Adipocyte (in vitro differentiated cells): ENCODE results near the gene DHFR2.
"Not testable (repeated sequence)": the region's sequence is repeated elsewhere in the genome, so short reads cannot be mapped to it uniquely, and the experiment has no call there.

Experiments used
- DNase-seq: peaks from one replicate; pipeline ENCODE4 v3.0.0-alpha.2; 2015; ENCODE audit warnings: low read depth
- H3K27me3 ChIP-seq: replicated peaks from 2 replicates; pipeline ENCODE4 v1.7.0; 2013; ENCODE audit warnings: mild to moderate bottlenecking, low read length, moderate library complexity; ENCODE audit not compliant: control insufficient read depth, insufficient read depth
- H3K36me3 ChIP-seq: 2 replicates; pipeline ENCODE4 v1.7.0; 2013; ENCODE audit warnings: low read length, mild to moderate bottlenecking, moderate library complexity; ENCODE audit not compliant: control insufficient read depth, insufficient read depth, severe bottlenecking
- H3K4me1 ChIP-seq: 2 replicates; pipeline ENCODE4 v1.7.0; 2013; ENCODE audit warnings: mild to moderate bottlenecking, low read length, moderate library complexity; ENCODE audit not compliant: control insufficient read depth, insufficient read depth
- H3K4me3 ChIP-seq: 2 replicates; pipeline ENCODE4 v1.7.0; 2013; ENCODE audit warnings: mild to moderate bottlenecking, low read length, moderate library complexity
- H3K9ac ChIP-seq: 2 replicates; pipeline ENCODE4 v1.7.0; 2013; ENCODE audit warnings: mild to moderate bottlenecking, low read length, moderate library complexity
- H3K9me3 ChIP-seq: 2 replicates; pipeline ENCODE4 v1.7.0; 2013; ENCODE audit warnings: mild to moderate bottlenecking, low read length, moderate library complexity; ENCODE audit not compliant: control insufficient read depth

DHFR2 gene

DNA sequence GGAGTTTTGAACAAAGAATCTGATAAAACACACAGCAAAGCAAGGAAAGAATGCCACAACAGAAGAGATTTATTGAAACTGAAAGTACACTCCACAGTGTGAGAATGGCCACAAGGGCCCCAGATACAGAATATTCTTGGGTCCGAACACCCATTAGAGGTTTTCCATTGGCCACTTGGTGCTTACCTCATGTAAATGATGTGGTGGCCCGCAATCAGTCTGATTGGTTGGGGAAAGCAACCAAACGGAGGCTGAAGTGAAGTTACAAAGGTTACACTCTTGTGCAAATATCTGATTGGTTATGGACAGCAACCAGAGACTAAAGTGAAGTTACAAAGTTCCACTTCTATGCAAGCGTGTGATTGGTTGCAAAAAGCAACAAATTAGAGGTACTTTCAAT lies 20.5 kb upstream of the DHFR2 start:
- no peak overlapping the region for H3K4me3 ChIP-seq
- no peaks in the 10 kb centered on the region for H3K27me3 ChIP-seq
- no peaks in the 10 kb centered on the region for H3K4me1 ChIP-seq
- no peak for DNase-seq
- no peak overlapping the region for H3K9ac ChIP-seq
- peaks cover 11% of the 10 kb centered on the region for H3K36me3 ChIP-seq
- no peaks in the 10 kb centered on the region for H3K9me3 ChIP-seq

- no peaks in the 10 kb centered on the region for H3K9me3 ChIP-seq
- DNase-seq, result no peak
Observed at GRCh38 chr3:94082391-94082937, 19.7 kb upstream of the DHFR2 start.

DNA sequence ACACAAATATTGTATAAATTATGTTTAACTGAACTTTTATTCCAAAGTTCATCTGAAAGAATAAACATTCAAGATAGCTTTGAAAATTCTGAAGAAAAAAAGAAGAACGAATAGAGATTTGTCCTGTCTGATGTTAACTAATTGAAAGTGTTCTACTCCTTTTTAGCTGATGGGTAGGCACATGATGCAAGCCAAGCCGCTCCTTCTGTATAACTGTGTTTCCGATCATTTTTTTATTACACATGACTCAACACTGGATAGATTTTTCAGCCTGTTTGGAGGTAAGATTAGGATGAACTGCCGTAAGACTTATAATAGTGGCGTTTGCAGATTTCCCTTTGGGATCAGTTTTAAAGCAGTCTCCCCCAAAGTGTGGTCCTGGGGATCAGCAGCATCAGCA lies 19.2 kb upstream of the DHFR2 start:
- Histone ChIP-seq H3K9ac (no peak overlapping the region), H3K4me1 (no peaks in the 10 kb centered on the region), H3K9me3 (no peaks in the 10 kb centered on the region), H3K4me3 (no peak overlapping the region), H3K27me3 (no peaks in the 10 kb centered on the region), H3K36me3 (peaks cover 11% of the 10 kb centered on the region)
- no peak for DNase-seq

More at GRCh38 chr3:94082391-94082937, 19.7 kb upstream of the DHFR2 start:
- H3K4me1 ChIP-seq, result no peaks in the 10 kb centered on the region
- no peak overlapping the region for H3K4me3 ChIP-seq
- H3K27me3 ChIP-seq, result no peaks in the 10 kb centered on the region
- no peak overlapping the region for H3K9ac ChIP-seq
- H3K36me3 ChIP-seq, result peaks cover 11% of the 10 kb centered on the region

- H3K4me3 ChIP-seq, H3K9ac ChIP-seq, H3K4me1 ChIP-seq, H3K9me3 ChIP-seq, DNase-seq, H3K27me3 ChIP-seq: not testable (repeated sequence)
- H3K36me3 ChIP-seq, result peaks cover 14% of the 10 kb centered on the region
Observed at GRCh38 chr3:94080552-94080951, 17.8 kb upstream of the DHFR2 start.

DNA sequence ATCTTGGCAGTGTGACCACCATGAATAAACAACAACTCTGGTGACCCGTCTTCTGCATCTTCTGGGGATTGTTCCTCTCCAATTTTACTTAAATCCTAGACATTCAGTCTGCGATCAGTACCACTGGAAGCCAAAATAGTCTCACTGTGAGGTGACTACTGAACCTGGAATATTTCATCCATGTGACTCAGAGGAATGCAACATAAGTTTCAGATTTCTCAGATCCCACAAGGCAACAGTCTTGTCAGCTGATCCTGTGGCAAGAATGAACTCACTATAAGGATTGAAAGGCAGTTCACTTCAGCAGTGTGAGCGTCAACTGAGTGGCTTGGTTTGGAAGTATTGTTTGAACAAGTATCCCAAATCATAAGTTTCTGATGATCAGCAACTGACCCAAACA lies 13.3 kb upstream of the DHFR2 start:
- no peak overlapping the region for H3K4me3 ChIP-seq
- H3K9ac ChIP-seq, result no peak overlapping the region
- no peaks in the 10 kb centered on the region for H3K27me3 ChIP-seq
- peaks cover 5% of the 10 kb centered on the region for H3K36me3 ChIP-seq
- H3K9me3 ChIP-seq, result no peaks in the 10 kb centered on the region
- peaks cover 5% of the 10 kb centered on the region for H3K4me1 ChIP-seq
- peak; percentile 4 for DNase-seq

DNA sequence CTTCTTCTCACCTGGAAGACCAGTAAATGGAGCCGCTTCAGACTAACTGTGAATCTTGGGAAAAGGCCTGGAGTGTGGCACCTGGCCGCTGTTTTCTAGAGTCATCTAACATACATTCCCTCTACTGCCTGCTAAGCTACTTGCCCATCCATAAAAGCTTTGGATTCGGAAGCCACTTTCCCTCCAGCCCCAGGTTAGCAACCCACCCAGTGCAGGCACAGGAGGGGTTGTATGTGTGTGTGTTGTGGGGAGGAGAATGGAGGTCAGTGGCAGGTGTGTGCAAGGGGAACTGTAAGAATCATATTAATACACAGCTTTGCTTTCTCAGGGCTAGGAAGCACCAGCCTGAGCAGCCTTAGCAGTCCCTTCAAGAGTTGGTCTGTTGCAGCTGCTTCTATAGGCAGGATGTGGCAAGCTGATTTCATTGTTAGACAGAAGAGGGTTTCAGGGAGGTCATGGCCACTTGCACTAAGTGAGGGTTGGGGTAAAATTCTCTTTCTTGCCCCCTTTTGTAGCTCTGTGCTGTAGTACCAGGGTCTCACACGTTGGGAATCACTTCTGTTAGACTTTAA lies 9.1 kb upstream of the DHFR2 start:
- no peak for DNase-seq
- peaks cover 5% of the 10 kb centered on the region for H3K36me3 ChIP-seq
- H3K4me3 ChIP-seq, result no peak overlapping the region
- peaks cover 5% of the 10 kb centered on the region for H3K4me1 ChIP-seq
- no peaks in the 10 kb centered on the region for H3K27me3 ChIP-seq
- no peaks in the 10 kb centered on the region for H3K9me3 ChIP-seq
- H3K9ac ChIP-seq, result no peak overlapping the region

DNA sequence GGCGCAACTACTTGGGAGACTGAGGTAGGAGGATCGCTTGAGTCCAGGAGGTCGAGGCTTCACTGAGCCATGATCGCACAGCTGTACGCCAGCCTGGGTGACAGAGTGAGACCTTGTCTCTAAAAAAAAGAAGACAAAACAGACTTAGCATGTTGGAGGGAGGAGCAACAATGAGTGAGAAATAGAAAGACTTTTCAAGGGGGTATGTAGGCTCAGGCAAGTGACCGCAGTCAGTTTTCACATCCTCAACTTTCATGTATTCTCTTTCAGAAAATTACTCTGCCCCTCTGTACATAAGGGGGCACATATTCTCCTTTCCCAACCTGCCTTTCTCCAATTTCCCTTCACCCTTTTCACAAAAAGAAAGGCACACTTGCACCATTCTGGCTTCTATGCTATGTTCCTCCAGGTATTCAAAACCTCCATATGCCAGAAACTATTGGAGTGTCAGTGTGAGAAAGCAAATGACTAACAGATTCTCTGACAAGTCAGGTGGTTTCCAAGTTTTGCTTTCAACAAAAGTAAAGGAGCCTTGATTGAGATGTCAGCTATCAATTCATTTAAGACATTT lies 7.7 kb upstream of the DHFR2 start:
- H3K27me3 ChIP-seq, result no peaks in the 10 kb centered on the region
- no peaks in the 10 kb centered on the region for H3K4me1 ChIP-seq
- no peaks in the 10 kb centered on the region for H3K36me3 ChIP-seq
- no peak overlapping the region for H3K9ac ChIP-seq
- no peak overlapping the region for H3K4me3 ChIP-seq
- no peaks in the 10 kb centered on the region for H3K9me3 ChIP-seq
- no peak for DNase-seq

DNA sequence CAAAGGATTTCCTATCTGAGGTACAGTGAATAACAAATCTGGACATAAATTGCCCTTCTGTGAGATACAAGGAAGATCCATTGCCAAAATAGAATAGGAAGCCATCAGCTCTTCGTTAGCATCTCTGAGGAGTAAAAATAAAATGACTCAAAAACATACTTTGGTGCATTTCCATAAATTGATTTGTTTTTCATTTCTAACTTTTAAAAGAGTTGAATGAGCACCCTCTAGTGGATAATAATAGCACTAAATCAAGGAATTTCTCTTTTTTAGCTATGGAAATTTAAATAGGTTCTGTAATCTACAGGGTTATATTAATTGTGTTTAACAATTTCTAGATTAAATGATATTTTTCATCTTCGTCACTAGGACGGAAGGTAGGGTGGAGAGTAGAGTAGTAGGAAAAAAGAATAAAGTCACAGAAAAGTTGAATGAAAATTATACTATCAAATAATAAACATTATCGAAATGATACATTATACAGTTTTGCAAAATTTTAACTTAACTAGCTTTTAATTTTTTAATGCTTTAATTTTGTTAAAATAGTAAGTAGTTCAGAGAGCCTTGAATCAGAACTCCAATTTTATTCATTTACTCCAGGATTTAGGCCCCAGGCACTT lies 6.6 kb upstream of the DHFR2 start:
- H3K4me3 ChIP-seq, result peak overlapping the region; percentile 26
- no peaks in the 10 kb centered on the region for H3K27me3 ChIP-seq
- H3K9ac ChIP-seq, result peak overlapping the region; percentile 37
- H3K36me3 ChIP-seq, result no peaks in the 10 kb centered on the region
- H3K9me3 ChIP-seq, result no peaks in the 10 kb centered on the region
- DNase-seq, result peak; percentile 80
- H3K4me1 ChIP-seq, result peaks cover 2% of the 10 kb centered on the region

DNA sequence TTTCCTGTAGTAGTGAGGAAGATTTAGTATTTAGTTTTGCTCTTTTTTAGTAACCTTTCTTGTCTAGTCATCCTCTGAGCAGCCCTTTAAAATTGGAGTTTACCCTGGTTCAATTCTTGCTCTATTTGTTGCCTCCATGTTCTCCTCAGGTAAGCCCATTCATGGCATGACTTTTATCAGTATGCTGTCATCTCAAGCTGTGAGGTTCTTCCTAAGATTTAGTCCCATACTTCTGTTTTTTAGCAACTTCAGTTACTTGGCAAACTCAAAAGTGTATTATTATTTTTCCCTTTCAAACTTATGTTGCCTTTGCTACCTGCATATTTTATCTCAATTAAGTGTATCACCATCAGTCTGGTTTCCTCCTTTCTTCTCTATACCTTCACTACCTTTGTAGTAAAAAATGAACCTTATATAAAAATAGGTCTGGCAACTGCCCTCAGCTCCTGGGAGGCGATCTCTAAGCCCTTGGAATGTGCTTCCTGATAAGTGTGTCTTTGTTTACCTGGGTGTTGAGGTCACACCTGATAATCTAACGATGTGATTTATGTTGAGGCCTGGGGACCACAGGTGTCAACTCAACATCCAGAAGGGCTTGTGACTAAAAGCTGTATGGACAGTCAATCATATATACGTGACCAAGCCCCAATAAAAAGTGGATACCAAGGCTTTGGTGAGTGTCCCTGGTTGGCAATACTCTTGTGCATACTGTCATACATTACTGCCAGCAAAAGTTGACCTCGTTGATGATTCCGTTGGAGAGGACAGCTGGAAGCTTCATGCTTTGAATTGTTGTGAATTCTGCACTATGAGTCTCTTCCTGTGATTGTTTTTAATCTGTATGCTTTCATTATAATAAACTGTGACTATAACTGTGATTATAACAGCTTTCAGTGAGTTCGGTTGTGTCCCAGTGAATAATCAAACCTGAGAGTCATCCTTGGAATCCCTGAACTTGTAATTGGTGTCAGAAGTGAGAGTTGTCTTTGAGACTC lies 4.1 kb upstream of the DHFR2 start:
- no peaks in the 10 kb centered on the region for H3K27me3 ChIP-seq
- H3K4me3 ChIP-seq, result no peak overlapping the region
- H3K9ac ChIP-seq, result no peak overlapping the region
- H3K4me1 ChIP-seq, result peaks cover 16% of the 10 kb centered on the region
- H3K36me3 ChIP-seq, result no peaks in the 10 kb centered on the region
- H3K9me3 ChIP-seq, result no peaks in the 10 kb centered on the region
- DNase-seq, result no peak

GRCh38 chr3:94065819-94066480 lies 3.2 kb upstream of the DHFR2 start:
- Histone ChIP-seq H3K4me1 (peaks cover 16% of the 10 kb centered on the region), H3K36me3 (no peaks in the 10 kb centered on the region), H3K27me3 (no peaks in the 10 kb centered on the region), H3K9me3 (no peaks in the 10 kb centered on the region), H3K4me3 (no peak overlapping the region), H3K9ac (no peak overlapping the region)
- no peak for DNase-seq
